NT2/D1 (cell line): Measurements from ENCODE around the gene ADNP.
"Not testable (repeated sequence)": the region's sequence is repeated elsewhere in the genome, so short reads cannot be mapped to it uniquely, and the experiment has no call there.

Experiments used
- DNase-seq: peaks from one replicate; pipeline ENCODE4 v3.0.0-alpha.2; 2011; ENCODE audit warnings: low read depth, low spot score
- H3K27me3 ChIP-seq: 2 replicates; pipeline ENCODE4 v1.6.0; 2011; ENCODE audit warnings: mild to moderate bottlenecking; ENCODE audit not compliant: insufficient read length, insufficient read depth
- H3K36me3 ChIP-seq: 2 replicates; pipeline ENCODE4 v1.6.1; 2011; ENCODE audit warnings: mild to moderate bottlenecking, low read length, mixed read lengths; ENCODE audit not compliant: insufficient read depth, insufficient read length
- H3K4me1 ChIP-seq: 2 replicates; pipeline ENCODE4 v1.5.1; 2011; ENCODE audit not compliant: insufficient read depth, insufficient read length
- H3K4me3 ChIP-seq: 2 replicates; pipeline ENCODE4 v1.5.1; 2011; ENCODE audit warnings: low read depth; ENCODE audit not compliant: insufficient read length
- H3K9ac ChIP-seq: 2 replicates; pipeline ENCODE4 v1.6.0; 2011; ENCODE audit warnings: low read depth; ENCODE audit not compliant: insufficient read length
- H3K9me3 ChIP-seq: 2 replicates; pipeline ENCODE4 v1.5.1; 2011; ENCODE audit warnings: mild to moderate bottlenecking, low read length; ENCODE audit not compliant: insufficient read depth
- SUZ12 ChIP-seq: IDR thresholded peaks from 2 replicates; pipeline ENCODE4 v1.6.1; 2011; ENCODE audit not compliant: insufficient read length, insufficient read depth; ENCODE audit errors: extremely low read depth
- YY1 ChIP-seq: IDR thresholded peaks from 2 replicates; pipeline ENCODE4 v1.6.1; 2011; ENCODE audit not compliant: insufficient read length, insufficient read depth
- ZNF274 ChIP-seq: IDR thresholded peaks from 2 replicates; pipeline ENCODE4 v1.6.1; 2011; ENCODE audit warnings: mild to moderate bottlenecking, low read depth, low read length

Gene ADNP

DNA sequence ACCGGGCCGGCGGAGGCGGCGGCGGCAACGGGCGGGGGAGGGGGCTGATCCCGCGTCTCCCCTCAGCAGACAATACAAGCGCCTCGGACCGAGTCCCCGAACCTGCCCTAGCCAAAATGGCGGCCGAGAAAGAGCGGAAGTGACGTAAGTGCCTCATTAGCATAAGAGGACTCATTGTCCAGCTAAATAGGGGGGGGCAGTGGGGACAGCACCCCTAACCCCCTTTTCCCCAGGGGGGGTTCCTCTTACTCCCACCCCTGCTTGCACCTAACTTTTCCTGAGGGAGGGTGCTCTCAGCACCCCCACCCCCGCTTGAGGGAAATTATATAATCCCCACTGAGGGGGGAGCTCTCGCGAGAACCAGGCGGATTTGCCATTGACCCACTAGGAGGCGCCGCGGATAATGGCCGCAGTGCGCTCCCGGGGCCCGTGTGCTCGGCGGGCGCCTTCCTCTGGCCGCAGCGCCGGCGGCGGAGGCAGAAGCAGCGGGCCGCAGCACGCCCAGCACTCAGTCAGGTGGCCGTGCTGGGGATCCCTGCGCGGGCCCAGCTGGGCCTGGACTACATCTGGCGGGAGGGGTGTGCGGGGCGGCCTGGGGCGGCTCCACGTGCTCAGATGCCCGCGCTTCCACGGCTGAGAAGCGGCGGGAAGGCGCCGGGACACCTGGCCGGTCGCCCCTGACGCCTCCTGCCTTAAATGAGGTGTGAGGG lies at the start of gene ADNP:
TSS of gene ADNP (minus strand) at position 132 of the 710 bp plus-strand sequence. CDS start 27,441 bp downstream, outside the sequence.
- H3K9me3 ChIP-seq = peaks cover 11% of the 10 kb centered on the region; the same call in 1 of the 2 replicates
- no peaks in the 10 kb centered on the region for H3K27me3 ChIP-seq
- H3K4me1 ChIP-seq = peaks cover 3% of the 10 kb centered on the region
- TF ChIP-seq YY1 (peak; percentile 76), ZNF274 (no peak)
- DNase-seq = peak; percentile 93
- peak within 1 kb of the TSS; percentile 95 for H3K9ac ChIP-seq
- H3K36me3 ChIP-seq = peaks cover 72% of the 10 kb centered on the region
- H3K4me3 ChIP-seq = peak within 1 kb of the TSS; percentile 87

DNA sequence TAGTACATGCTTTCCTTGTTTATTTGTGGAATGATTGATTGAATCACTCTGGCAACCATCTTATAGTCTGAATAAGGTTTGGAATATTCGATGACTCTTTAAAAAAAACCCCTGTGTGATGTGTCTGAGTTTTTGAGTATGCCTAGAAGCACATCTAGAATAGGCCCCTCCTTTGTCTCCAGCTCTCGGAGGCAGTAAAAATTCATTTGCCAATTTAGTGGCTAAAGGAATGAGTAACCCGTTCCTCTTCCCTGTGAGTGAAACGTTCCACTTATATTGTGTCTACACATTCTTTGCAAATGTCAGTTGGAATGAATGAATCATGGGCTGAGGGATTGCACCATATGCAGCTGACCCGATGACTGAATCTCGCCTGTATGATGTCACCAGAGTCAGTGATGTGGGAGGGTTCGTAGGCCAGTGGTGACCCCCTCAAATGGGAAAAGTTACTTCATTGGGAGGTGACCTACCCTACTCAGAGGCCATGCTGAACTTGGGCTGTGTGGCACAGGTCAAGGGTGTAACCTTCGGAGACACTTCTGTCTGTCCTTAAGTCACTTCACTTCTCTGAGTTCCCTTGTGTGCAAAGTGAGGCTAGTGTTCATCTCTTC lies 48.9 kb upstream of the ADNP start:
- Histone ChIP-seq H3K9me3 (no peaks in the 10 kb centered on the region), H3K27me3 (no peaks in the 10 kb centered on the region), H3K36me3 (no peaks in the 10 kb centered on the region), H3K9ac (no peak overlapping the region), H3K4me3 (no peak overlapping the region), H3K4me1 (peaks cover 7% of the 10 kb centered on the region)
- no peak for TF ChIP-seq ZNF274
- TF ChIP-seq SUZ12 = no peak
- no peak for TF ChIP-seq YY1
- no peak for DNase-seq

DNA sequence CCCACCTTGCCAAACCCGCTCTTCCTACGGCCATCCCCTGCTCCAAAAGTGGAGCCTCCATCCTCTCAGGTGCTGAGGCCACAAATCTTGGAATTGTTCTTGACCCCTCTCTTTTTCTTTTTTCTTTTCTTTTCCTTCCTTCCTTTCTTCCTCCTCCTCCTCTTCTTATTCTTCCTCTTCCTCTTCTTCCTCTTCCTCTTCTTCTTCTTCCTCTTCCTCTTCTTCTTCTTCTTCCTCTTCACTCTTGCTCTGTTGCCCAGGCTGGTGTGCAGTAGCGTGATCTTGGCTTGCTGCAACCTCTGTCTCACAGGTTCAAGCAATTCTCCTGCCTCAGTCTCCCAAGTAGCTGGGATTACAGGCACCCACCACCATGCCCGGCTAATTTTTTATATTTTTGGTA lies 47.3 kb upstream of the ADNP start:
- not testable (repeated sequence) for H3K4me3 ChIP-seq, H3K27me3 ChIP-seq, DNase-seq, H3K36me3 ChIP-seq, H3K4me1 ChIP-seq, H3K9me3 ChIP-seq, H3K9ac ChIP-seq

DNA sequence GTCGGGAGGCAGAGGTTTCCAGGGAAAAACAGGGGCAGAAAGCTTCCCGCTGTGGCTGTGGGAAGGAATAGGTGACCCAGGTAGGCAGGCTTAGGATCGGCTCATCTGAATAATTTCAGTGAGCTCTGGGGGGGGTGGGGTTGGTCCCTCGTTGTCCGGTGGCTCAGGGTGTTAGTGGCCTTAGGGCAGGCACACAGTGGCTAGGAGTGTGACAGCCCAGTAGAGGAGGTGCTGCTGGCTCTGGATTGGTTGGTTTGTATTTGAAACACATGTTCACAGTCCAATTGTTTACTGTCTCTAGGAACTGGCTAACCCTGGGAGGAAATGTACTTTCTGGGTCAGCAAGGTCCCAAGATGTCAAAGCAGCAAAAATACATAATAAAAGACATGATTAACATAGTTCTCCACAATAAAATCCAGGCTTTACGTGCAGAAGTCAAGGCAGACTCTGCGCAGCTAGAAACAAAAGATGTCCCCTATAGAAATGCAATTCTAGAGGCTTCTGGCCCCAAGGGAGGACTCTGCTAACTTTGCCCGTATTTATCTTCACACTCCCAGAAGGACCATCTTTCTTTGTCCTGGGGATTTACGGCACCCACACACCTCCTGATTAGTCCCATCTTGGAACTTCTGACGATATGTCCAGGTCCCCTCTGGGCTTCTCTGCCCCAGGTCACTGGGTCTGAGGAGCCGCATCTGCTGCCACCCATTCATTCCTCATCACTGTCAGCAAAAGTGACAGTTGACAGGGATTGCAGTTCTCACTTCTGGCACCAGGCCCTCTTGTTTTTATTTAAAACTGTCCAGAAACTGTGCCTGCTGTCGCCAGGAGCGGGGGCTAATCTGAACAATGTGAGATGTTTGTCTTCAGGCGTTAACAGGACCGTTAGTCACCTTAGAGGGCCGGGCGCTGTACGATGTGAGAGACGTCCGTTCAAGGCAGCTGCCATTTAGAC lies 46.1 kb upstream of the ADNP start:
- no peak for TF ChIP-seq SUZ12
- no peak for TF ChIP-seq YY1
- TF ChIP-seq ZNF274 = no peak
- H3K4me1 ChIP-seq = peaks cover 7% of the 10 kb centered on the region
- no peak overlapping the region for H3K9ac ChIP-seq
- H3K36me3 ChIP-seq = no peaks in the 10 kb centered on the region
- DNase-seq = no peak
- H3K9me3 ChIP-seq = no peaks in the 10 kb centered on the region
- no peaks in the 10 kb centered on the region for H3K27me3 ChIP-seq
- H3K4me3 ChIP-seq = no peak overlapping the region

DNA sequence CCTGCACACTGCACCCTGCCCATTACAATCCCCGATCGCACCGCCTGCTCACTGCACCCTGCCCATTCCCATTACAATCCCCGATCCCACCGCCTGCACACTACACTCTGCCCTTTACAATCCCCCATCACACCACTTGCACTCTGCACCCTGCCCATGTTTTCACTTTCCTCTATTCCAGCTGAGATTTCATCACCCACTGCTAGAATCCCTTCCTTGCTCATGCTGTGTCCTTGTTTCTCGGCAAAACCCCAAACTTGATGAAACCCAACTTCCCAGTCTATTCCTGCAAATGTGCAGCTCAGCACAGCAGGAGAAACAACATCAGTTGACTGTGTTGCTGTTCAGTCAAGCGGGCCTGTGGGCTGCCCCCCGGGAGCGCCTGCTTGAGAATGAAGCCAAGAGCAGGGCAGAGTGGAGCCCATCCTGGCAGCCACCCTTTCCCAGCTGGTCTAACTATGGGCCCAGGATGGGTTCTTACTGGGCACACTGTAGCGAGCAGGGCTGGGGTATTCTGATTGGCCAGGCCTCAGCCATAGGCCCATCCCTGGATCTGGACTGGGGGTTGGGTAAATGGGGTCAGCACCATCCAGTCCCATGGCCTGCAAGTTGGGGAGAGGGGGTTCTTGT lies 44.6 kb upstream of the ADNP start:
- TF ChIP-seq YY1 = no peak
- TF ChIP-seq ZNF274 = no peak
- no peak for TF ChIP-seq SUZ12
- H3K36me3 ChIP-seq = no peaks in the 10 kb centered on the region
- no peaks in the 10 kb centered on the region for H3K9me3 ChIP-seq
- H3K4me1 ChIP-seq = peaks cover 1% of the 10 kb centered on the region
- no peak for DNase-seq
- no peaks in the 10 kb centered on the region for H3K27me3 ChIP-seq
- H3K9ac ChIP-seq = no peak overlapping the region
- no peak overlapping the region for H3K4me3 ChIP-seq

DNA sequence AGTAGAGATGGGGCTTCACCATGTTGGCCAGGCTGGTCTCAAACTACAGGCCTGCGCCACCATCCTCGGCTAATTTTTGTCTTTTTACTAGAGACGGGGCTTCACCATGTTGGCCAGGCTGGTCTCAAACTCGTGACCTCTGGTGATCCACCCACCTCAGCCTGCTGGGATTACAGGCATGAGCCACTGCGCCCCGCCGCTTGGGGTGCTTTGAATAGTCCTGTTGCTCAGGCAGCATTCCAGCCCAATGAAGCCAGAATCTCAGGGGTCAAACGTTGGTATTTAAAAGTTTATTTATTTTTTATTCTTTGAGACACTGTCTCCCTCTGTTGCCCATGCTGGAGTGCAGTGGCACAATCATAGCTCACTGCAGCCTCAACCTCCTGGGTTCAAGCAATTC lies 38.7 kb upstream of the ADNP start:
- Histone ChIP-seq H3K4me3 (no peak overlapping the region), H3K27me3 (no peaks in the 10 kb centered on the region), H3K36me3 (no peaks in the 10 kb centered on the region), H3K4me1 (no peaks in the 10 kb centered on the region), H3K9me3 (no peaks in the 10 kb centered on the region), H3K9ac (no peak overlapping the region)
- no peak for DNase-seq
- no peak for TF ChIP-seq YY1
- no peak for TF ChIP-seq ZNF274
- TF ChIP-seq SUZ12 = no peak

DNA sequence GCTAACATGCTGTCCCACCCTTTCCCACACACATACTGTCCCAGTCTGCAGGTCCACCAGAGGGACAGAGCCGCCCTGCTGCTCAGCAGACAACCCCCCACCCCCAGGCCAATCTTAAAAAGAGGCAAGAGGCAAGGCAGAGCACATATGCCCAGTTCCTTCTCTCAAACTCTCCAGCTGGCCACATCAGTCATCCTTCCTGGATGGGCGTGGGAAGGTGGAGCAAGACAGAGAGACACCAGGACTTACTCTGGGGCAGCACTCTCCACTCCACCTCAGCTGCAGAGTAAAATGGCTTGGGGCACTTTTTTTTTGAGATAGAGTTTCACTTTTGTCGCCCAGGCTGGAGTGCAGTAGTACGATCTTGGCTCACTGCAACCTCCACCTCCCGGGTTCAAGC lies 38.2 kb upstream of the ADNP start:
- H3K9me3 ChIP-seq = no peaks in the 10 kb centered on the region
- H3K4me3 ChIP-seq = no peak overlapping the region
- DNase-seq = no peak
- no peak for TF ChIP-seq YY1
- TF ChIP-seq ZNF274 = no peak
- no peak for TF ChIP-seq SUZ12
- no peak overlapping the region for H3K9ac ChIP-seq
- no peaks in the 10 kb centered on the region for H3K27me3 ChIP-seq
- no peaks in the 10 kb centered on the region for H3K4me1 ChIP-seq
- H3K36me3 ChIP-seq = no peaks in the 10 kb centered on the region
